ENCODE measurements around the gene CFAP100.

CFAP100 gene

GRCh38 chr3:126396536-126396935, 1.8 kb downstream of the CFAP100 start:
- TF ChIP-seq CTCF (IDR thresholded peaks at IDR 0.05): no peak

GRCh38 chr3:126397610-126398422, 3.1 kb downstream of the CFAP100 start:
- no peak for TF ChIP-seq CTCF (IDR thresholded peaks at IDR 0.05)

- no peak for TF ChIP-seq CTCF (IDR thresholded peaks at IDR 0.05)
These were observed 4.0 kb downstream of the CFAP100 start for GRCh38 chr3:126398423-126399350.

GRCh38 chr3:126399351-126399735, 4.6 kb downstream of the CFAP100 start:
- no peak for TF ChIP-seq CTCF (IDR thresholded peaks at IDR 0.05)

- no peak for TF ChIP-seq CTCF (IDR thresholded peaks at IDR 0.05)
These were observed 5.0 kb downstream of the CFAP100 start for GRCh38 chr3:126399756-126400155.

- no peak for TF ChIP-seq CTCF (IDR thresholded peaks at IDR 0.05)
These were observed 7.0 kb downstream of the CFAP100 start for GRCh38 chr3:126401611-126402160.

GRCh38 chr3:126402178-126402577, 7.5 kb downstream of the CFAP100 start:
- no peak for TF ChIP-seq CTCF (IDR thresholded peaks at IDR 0.05)

Measured in LNCAP (cell line).